ENCODE results near the gene MLX. TPM values are rescaled to one million over a fixed set of nuclear protein-coding genes. Genes with fewer than 3 reads are reported as not detected.

Gene MLX
- total RNA-seq, 1 experiment from 2014 or later: 45.3 TPM

- no peaks in the 10 kb centered on the region for H3K9me3 ChIP-seq (ENCODE audit: control insufficient read depth, low read depth, low read length)
- Mint-ChIP-seq H3K4me1 (peaks cover 13 to 31% of the 10 kb centered on the region in 2 experiments), H3K27ac (no peak overlapping the region), H3K4me3 (peak overlapping the region; percentile 85 to 92), H3K9me3 (no peaks in the 10 kb centered on the region), H3K36me3 (ENCODE audit: insufficient read depth in 1 of 3, low read depth in 3 of 3) (no peaks in the 10 kb centered on the region), H3K27me3 (ENCODE audit: low read depth) (peaks cover 6% of the 10 kb centered on the region; the same call in 1 of the 2 replicates)
- H2BK120ac ChIP-seq (ENCODE audit: low read depth, low read length, poor library complexity, severe bottlenecking): no peak overlapping the region
- H3K27me3 ChIP-seq (ENCODE audit: insufficient read depth, low read length): no peaks in the 10 kb centered on the region
- no peak overlapping the region for H3K23ac ChIP-seq (ENCODE audit: insufficient read length, low read depth, low read length)
- no peak overlapping the region for H2BK12ac ChIP-seq (ENCODE audit: insufficient read length, low read depth, low read length)
- H3K79me2 ChIP-seq (ENCODE audit: insufficient read depth, low read length): no peaks in the 10 kb centered on the region
- H2AFZ ChIP-seq (ENCODE audit: low read length): no peak overlapping the region
- no peaks in the 10 kb centered on the region for H3K4me1 ChIP-seq (ENCODE audit: insufficient read depth, low read length)
- DNase-seq: no peak
- no peaks in the 10 kb centered on the region for H3K79me1 ChIP-seq (ENCODE audit: insufficient read depth, low read depth, low read length, poor library complexity, severe bottlenecking)
- no peak overlapping the region for H3K9ac ChIP-seq (ENCODE audit: extremely low read depth, insufficient read length, low read length)
- H3T11ph ChIP-seq (ENCODE audit: low read length): no peak overlapping the region
- H4K20me1 ChIP-seq (ENCODE audit: control insufficient read depth, insufficient read depth, insufficient read length): no peaks in the 10 kb centered on the region
- no peak overlapping the region for H2AK5ac ChIP-seq (ENCODE audit: insufficient read length, low read length)
- no peak overlapping the region for H2BK5ac ChIP-seq (ENCODE audit: insufficient read length, low read length)
- no peak overlapping the region for H3K4ac ChIP-seq (ENCODE audit: low read depth, low read length)
- H2BK20ac ChIP-seq (ENCODE audit: low read depth, low read length, poor library complexity, severe bottlenecking): no peak overlapping the region
- no peak overlapping the region for H3K27ac ChIP-seq (ENCODE audit: insufficient read length, low read depth, low read length)
- TF ChIP-seq CTCF (conservative IDR thresholded peaks at IDR 0.05): no peak
- H2BK15ac ChIP-seq (ENCODE audit: low read depth, low read length): no peak overlapping the region
- peak overlapping the region; percentile 43 for H3K4me2 ChIP-seq (ENCODE audit: insufficient read depth, insufficient read length, low read length)
- no peak overlapping the region; the same call in 1 of the 2 replicates for H3K14ac ChIP-seq (ENCODE audit: insufficient read depth, low read length)
- no peak overlapping the region for H3K18ac ChIP-seq (ENCODE audit: insufficient read length, low read depth, low read length)
- H3K23me2 ChIP-seq (ENCODE audit: insufficient read length, low read depth, low read length, poor library complexity, severe bottlenecking): peaks cover 10% of the 10 kb centered on the region
- H4K91ac ChIP-seq (ENCODE audit: insufficient read length, low read depth, low read length): no peak overlapping the region
- H4K5ac ChIP-seq (ENCODE audit: insufficient read length, low read depth, low read length): no peak overlapping the region
- H3K56ac ChIP-seq (ENCODE audit: insufficient read length, low read depth, low read length): no peak overlapping the region
- H4K8ac ChIP-seq (replicated peaks; ENCODE audit: insufficient read length, low read depth, low read length): no peak overlapping the region
- no CpG with 5 or more reads among the region's 16 CpGs for WGBS (ENCODE audit: extremely low coverage, insufficient read length, low lambda C conversion rate)
Observed at GRCh38 chr17:42553866-42554249, 13.0 kb upstream of the MLX start.
